NCI-H146 treated with DMSO at 0.1 percent for 48 hours (cell line): ENCODE results near the gene KIF18A.

ENCODE experiments used
- DNase-seq: peaks from one replicate; lab custom pipeline; 2025; ENCODE audit not compliant: unreplicated experiment; lab: John Stamatoyannopoulos, UW

Gene KIF18A

GRCh38 chr11:28049338-28050216 lies 58.4 kb downstream of the KIF18A start:
- peak; percentile 8 for DNase-seq

- DNase-seq = no peak
These were observed 59.1 kb downstream of the KIF18A start for GRCh38 chr11:28048812-28049211.

DNA sequence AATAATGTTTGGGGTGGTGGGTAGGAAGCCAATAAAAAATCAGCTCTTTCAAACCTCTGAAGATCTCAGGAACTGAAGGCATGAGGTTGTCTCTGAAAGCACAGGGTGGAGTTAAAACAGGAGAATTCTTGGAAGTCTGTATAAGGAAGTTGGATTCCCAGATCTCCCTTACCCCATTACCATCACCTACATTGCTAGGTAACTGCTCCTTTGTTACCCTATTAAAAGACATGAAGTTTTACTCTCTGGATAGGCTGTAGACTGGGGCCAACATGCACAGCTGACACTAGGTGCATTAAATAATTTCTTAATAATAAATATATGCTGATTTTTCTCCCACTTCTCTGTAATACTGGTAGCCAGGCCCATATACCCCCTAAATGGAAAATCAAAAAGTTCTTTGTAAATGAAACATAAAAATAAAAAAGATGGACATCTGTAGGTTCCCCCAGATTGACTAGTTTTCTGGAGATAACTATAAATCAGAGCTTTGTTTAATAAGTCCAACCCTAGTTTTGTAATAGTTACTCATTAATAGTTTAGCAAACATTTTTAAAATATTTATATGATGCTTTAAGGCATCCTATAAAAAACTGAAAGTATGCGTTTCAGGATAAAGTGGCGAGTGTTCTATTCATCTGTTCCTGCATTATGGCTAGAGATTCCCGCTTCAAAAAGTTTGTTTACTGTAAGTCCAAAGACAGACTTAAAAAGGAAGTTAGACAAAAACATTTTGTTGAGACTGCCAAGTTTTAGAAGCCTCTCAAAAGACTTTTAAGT lies 63.8 kb downstream of the KIF18A start:
- no peak for DNase-seq

DNA sequence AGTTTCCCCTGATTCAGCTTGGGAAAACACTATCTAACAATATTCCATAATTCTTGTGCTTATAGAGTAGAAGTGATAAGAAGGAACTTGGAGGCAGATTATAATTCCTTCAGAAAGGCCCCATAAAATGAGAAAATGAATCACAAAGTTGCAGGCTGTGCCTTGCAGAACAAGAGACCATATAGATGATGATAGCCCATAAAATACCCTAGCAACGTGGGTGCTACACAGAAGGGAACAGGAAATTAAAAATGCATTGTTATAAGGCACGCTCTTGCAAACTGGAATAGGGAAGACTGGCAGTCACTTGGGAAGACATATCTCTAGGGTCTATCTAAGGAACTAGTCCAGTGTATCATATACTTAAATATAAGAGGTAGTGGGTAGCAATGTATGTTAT lies 67.6 kb downstream of the KIF18A start:
- no peak for DNase-seq

- DNase-seq = no peak
These were observed 69.2 kb downstream of the KIF18A start for GRCh38 chr11:28038775-28039174.

GRCh38 chr11:28026634-28027290 lies 81.2 kb downstream of the KIF18A start:
- DNase-seq = no peak

DNA sequence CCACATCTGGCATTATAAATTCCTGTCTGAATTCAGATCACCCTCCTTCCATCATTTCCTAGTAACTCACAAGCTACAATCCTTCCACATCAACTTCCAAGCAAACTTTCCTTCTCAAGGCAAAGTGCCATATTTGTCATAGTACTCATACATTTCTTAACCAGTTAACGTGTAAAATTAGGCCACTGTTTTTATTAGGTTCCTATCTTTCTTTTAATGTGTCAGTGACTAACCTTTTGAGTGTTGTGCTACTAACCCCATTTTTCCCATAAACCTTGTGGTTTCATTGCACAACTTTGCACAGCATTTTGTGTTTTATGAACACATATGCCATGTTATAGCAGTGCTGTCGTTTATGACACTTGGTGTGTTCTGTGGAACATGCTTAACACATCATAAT lies 90.1 kb downstream of the KIF18A start:
- no peak for DNase-seq

DNA sequence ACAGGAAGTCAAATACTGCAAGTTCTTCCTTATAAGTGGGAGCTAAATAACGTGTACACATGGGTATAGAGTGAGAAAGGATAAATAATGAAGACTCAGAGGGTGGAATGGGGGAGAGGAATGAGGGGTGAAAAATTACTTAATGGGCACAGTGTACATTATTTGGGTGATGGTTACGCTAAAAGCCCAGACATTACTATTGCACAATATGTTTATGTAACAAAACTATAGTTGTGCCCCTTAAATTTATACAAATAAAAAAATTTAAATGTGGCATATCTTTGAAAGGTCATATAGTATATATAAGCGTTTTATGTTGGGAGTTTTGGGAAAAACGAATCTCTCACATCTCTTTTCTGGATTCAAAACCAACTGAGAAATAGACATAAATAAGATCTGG lies 96.1 kb downstream of the KIF18A start:
- no peak for DNase-seq

DNA sequence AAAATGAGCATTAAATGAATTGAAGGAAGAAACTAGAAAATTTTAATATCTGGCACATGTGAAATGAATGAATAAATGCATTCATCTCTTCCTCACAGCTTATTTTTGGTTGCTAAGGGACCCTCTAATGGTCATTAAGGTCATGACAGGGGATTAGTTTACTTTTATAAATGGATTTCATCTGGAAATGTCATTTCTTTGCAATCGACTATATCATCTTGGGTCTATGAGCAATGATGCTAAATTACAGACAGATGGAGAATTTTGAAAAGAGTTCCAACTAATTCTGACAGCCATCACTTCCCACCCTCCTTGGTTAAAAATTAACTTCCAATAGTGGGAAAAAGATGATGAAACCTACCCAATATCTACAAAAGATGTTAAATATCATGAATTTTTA lies 98.0 kb downstream of the KIF18A start:
- DNase-seq = no peak

- DNase-seq = no peak
These were observed 98.6 kb downstream of the KIF18A start for GRCh38 chr11:28009388-28009787.

DNA sequence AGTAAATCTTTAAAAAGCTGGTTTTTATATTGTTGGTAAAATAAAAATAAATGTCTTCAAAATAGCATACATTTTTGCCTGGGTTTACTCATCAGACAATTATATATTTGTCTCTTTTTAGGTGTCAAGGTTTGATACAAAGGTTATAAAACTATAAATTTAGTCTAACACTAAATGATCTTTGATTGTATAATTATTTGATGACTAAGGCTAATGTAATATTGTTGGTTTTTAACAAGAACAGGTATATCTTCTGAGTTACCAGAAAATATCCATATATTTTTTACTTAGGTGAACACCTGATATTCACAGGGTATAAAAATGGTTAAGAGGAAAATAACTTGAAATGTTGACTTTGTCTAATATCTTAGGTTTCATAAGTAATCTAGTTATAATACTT lies 104.3 kb downstream of the KIF18A start:
- DNase-seq = no peak

- DNase-seq = no peak
These were observed 109.4 kb downstream of the KIF18A start for GRCh38 chr11:27998552-27998951.

DNA sequence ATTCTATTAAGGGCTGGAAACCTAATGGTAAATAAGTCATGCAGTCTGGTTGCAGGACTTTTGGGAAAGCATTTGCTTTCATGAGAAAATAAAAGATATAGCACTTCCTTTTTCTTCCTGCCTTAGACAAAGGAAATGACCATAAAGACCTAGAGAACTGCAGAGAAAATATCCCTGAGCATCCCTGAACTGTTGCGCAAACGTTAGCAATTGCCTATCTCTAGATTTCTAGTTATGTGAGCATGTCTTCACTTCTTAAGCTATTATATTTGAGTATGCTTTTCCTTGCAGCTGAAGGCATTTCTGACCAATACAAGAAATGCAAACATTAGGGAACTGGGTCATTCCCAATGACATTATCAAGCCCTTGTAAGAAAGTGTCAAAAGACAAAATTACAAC lies 110.6 kb downstream of the KIF18A start:
- DNase-seq = no peak

DNA sequence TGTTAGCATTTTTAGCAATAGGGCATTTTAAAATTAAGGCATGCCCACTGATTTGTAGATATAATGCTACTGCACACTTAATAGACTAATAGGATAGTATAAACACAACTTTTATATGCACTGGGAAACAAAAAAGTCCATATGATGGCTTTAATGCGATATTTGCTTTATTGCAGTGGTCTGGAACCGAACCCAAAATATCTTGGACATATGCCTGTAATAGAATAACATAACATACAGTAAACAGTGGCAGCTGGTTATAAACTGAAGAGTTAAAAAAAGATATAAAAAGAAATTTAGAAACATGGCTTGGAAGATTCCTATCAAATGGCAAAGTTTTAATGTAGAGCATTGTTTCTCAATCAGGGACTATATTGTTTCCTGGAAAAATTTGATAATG lies 111.9 kb downstream of the KIF18A start:
- no peak for DNase-seq

- no peak for DNase-seq
These were observed 112.9 kb downstream of the KIF18A start for GRCh38 chr11:27995083-27995482.

- DNase-seq = no peak
These were observed 116.2 kb downstream of the KIF18A start for GRCh38 chr11:27991736-27992135.

- no peak for DNase-seq
These were observed 130.4 kb downstream of the KIF18A start for GRCh38 chr11:27977527-27977926.

- no peak for DNase-seq
These were observed 130.9 kb downstream of the KIF18A start for GRCh38 chr11:27977031-27977430.

DNA sequence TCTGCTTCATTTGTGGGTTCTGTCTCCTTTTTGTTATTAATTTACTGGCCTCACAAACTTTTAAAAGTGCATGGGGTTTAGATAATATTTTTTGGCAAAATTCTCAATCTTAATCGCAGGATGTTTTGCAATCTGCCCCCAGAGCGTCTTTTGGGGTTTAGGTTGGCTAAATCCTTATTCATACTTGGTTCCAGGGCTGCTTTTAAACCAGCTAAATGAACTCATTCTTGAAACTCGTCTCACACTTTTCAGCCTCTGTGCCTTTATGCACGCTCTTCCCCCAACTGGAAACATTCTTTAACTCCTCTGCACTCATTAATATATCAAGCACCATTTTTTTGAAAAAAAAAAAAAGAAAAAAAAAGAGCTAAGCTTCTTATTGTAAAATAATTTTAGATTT lies 131.7 kb downstream of the KIF18A start:
- DNase-seq = no peak

DNA sequence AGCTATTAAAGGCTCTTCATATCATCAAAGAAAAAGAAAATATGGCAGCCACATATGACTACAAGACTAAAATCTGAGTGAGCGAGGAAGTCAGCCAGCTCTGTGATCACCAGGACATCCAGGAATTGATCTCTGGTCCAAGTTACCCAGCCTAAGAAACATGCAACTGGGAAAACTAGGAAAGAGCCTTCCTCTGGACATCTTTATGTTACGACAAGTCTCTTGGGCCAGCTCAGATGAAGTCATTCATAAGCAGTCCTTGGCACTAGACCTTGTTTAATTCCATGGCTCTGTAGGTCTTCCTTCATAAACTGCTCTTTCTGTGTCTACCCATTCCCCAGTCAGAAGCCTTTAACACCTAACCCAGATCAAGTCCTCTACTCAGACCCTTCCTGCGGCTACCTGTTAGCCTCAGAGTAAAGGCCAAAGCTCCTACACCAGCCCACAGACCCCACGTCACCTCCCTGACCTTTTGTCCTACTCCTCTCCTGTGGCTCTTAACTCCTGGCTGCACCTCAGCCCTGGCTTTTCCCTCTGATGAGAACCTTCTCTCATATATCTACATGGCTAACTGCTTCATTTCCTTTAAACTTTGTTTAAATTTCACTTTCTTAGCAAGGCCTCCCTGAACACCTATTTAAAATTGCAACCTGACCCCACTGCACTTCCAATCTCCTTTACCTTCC lies 134.0 kb downstream of the KIF18A start:
- DNase-seq = no peak

DNA sequence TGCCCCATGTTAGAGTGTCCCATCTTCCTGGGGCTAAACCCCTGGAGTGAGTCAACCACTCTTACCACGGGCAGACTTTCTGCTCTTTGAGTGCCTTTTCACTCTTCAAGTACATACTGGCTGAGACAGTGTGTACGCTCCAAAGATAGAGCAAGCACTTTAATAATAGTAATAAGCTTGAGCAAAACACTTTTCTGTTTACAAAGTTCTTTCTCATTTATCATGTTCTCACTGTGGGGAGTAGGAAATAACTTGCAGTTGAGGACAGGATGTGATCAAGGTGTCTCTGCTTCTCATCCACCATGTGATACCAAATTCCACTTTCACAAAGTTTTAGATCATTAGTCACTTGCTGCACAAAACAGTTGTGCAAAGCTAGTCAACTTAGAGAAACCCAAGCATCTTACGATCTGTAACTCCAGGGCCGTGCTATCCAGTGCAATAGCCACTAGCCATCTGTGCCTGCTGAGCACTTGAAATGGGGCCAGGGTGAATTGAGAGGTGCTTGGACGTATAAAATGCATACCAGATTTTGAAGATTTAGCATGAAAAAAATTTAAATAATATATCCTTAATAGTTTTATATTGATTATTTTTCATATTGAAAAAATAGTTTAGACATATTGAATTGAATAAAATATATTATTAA lies 135.3 kb downstream of the KIF18A start:
- no peak for DNase-seq
